SK-MEL-5 (cell line): ENCODE data around the gene RUVBL2. TPM values are rescaled to one million over a fixed set of nuclear protein-coding genes. Genes with fewer than 3 reads are reported as not detected.
A peak's percentile ranks its signal among the peaks of the same experiment; 100 is the strongest.
"Not testable (repeated sequence)": the region's sequence is repeated elsewhere in the genome, so short reads cannot be mapped to it uniquely, and the experiment has no call there.

ENCODE experiments used
- DNase-seq: peaks from one replicate; pipeline ENCODE4 v3.0.0-alpha.2; 2016; ENCODE audit warnings: low read depth, low spot score
- in situ Hi-C: cut with HindIII; loops from 2 replicates; pipeline ENCODE4 v1.10.0; 2016; ENCODE audit warnings: low sequenced_read_pairs, high pct_unique_total_duplicates, low pct_unique_long_range_greater_than_20kb
- total RNA-seq: library from RNA; depleted of rRNA; stranded (reverse); fragments of >200 nt; shearing (Covaris generic); gene quantifications from 2 replicates; pipeline ENCODE4 v1.2.3, GENCODE V29; 2014

RUVBL2 gene
- total RNA-seq, 1 experiment from 2014 or later, result 203 TPM

DNA sequence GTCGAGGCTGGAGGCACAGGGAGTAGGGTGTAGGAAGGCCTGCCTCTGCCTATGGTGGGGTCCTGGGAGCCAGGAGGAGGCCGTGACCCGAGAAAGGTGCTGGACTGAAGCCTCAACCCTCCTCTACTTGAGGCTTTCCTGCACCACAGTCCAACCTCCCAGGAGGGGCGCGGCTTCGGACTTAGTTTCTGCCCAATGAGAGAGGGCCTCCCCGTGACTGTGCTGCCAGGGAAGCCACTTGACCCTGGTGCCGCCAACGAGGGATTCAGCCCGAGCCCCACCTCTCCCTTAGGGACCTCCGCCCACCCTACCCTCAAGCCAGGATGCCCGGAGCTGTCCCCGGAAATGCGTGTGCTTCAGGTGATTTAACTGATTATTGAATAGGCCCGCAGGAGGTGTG lies 30.5 kb downstream of the RUVBL2 start, which contains the start of gene CGB3:
Gene CGB3, minus strand, starts transcription at position 101 of the 400 bp plus-strand sequence. CDS start 362 bp downstream, outside the sequence.
- DNase-seq, in situ Hi-C loops: not testable (repeated sequence)

DNA sequence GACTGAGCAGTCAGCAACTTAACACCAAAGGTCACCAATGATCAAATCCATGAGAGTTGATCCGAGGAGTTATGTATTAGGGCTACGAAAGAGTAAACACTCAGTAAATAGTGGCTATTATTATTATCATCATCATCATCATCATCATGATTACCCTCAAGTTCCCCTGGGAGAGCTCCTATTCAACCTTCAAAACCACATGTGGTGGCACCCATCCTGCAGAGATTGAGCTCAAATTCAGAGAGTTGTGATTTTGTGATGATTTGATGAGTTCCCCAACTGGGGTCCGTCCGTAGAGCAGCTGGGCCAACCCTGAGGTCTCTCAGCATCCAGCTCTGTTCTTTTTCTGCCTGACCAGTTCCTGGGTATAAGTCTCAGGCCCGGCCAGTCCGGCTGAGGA lies 31.4 kb downstream of the RUVBL2 start:
- in situ Hi-C loops, DNase-seq: not testable (repeated sequence)

DNA sequence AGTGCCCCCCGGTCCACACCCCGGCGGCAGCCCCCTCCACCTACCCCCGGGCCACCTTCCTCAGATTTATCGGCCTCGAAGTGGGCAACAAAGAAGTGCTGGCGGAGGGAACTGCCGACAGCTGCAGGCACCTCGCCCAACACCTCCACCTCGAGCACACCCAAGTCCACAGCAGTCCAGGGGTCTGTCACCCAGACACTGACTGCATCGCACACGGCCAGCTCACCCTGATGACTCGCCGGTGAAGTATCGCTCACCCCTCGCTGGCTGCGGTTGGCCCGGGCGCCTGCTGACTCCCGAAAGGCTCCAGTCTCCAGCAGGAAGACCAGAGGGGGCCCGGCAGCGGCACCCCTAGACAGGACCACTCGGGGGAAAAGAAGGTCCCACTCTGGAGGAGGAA lies 31.9 kb downstream of the RUVBL2 start:
- DNase-seq, in situ Hi-C loops: not testable (repeated sequence)

DNA sequence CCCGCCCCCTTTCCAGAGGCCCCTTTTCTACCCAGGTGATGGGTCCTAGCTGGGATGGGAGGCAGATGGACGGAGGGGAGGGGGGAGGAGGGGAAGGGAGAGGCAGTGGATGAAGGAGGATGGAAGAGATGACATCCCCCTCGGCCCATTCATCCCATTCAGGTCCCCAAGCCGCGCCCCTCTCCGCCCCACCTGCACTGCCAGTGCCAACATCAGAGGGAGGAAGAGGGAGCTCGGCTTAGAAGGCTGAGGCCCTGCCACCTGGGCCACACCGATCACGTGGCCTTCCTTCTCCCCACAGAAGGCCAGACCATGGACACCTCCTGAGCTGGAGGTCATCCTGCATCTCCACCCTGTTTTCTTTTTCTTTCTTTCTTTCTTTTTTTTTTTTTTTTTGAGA lies 35.0 kb downstream of the RUVBL2 start:
- in situ Hi-C loops, DNase-seq: not testable (repeated sequence)

DNA sequence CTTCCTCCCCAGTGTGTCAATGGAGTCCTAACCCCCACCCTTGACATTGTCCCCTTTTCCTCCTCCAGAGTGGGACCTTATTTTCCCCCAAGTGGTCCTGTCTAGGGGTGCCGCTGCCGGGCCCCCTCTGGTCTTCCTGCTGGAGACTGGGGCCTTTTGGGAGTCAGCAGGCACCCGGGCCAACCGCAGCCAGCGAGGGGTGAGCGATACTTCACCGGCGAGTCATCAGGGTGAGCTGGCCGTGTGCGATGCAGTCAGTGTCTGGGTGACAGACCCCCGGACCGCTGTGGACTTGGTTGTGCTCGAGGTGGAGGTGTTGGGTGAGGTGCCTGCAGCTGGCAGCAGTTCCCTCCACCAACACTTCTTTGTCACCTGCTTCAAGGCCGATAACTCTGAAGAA lies 36.1 kb downstream of the RUVBL2 start:
- in situ Hi-C loops, DNase-seq: not testable (repeated sequence)

DNA sequence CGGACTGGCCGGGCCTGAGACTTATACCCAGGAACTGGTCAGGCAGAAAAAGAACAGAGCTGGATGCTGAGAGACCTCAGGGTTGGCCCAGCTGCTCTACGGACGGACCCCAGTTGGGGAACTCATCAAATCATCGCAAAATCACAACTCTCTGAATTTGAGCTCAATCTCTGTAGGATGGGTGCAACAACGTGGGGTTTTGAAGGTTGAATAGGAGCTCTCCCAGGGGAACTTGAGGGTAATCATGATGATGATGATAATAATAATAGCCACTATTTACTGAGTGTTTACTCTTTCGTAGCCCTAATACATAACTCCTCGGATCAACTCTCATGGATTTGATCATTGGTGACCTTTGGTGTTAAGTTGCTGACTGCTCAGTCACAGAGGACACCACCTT lies 36.6 kb downstream of the RUVBL2 start:
- in situ Hi-C loops, DNase-seq: not testable (repeated sequence)

DNA sequence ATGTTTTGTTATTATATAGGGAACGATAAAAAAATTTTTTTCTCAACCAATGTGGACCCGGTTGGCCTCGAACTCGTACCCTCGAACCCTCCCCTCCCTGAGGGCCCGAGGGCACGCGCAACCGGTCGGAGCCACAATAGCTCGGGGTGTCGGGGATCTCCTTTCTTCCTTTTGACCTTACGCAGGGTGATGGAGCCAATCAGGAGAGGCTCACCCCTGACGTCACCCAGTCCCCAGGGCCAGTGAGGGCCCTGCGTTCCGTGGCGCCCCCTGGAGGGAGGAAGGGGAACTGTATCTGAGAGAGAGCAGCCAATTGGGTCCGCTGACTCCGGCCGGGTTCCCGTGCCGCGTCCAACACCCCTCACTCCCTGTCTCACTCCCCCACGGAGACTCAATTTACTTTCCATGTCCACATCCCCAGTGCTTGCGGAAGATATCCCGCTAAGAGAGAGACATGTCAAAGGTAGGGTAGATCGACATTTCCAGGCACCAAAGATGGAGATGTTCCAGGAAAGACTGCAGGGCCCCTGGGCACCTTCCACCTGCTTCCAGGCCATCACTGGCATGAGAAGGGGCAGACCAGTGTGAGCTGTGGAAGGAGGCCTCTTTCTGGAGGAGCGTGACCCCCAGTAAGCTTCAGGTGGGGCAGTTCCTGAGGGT lies 38.1 kb downstream of the RUVBL2 start, which contains the start of gene CGB2:
Gene CGB2, plus strand, starts transcription at position 249 of the 660 bp plus-strand sequence. Its CDS starts 206 bp downstream, at position 455.
- in situ Hi-C loops, result not testable (repeated sequence)
- peak; percentile 72 for DNase-seq

DNA sequence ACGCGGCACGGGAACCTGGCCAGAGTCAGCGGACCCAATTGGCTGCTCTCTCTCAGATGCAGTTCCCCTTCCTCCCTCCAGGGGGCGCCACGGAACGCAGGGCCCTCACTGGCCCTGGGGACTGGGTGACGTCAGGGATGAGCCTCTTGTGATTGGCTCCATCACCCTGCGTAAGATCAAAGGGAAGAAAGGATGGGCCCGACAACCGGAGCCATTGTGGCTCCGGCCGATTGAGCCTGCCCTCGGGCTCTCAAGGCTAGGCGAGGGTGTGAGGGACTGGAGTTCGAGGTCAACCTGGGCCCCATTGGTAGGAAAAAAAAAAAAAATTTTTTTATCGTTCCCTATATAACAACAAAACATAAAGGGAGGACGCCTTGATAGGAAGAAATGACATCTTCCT lies 43.1 kb downstream of the RUVBL2 start, which contains the start of gene CGB1:
Gene CGB1, minus strand, starts transcription at position 81 of the 400 bp plus-strand sequence. CDS start 184 bp downstream, outside the sequence.
- DNase-seq, result peak; percentile 84
- in situ Hi-C loops, result not testable (repeated sequence)

DNA sequence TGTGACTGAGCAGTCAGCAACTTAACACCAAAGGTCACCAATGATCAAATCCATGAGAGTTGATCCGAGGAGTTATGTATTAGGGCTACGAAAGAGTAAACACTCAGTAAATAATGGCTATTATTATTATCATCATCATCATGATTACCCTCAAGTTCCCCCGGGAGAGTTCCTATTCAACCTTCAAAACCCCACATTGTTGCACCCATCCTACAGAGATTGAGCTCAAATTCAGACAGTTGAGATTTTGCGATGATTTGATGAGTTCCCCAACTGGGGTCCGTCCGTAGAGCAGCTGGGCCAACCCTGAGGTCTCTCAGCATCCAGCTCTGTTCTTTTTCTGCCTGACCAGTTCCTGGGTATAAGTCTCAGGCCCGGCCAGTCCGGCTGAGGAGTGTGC lies 44.4 kb downstream of the RUVBL2 start:
- DNase-seq, in situ Hi-C loops: not testable (repeated sequence)

DNA sequence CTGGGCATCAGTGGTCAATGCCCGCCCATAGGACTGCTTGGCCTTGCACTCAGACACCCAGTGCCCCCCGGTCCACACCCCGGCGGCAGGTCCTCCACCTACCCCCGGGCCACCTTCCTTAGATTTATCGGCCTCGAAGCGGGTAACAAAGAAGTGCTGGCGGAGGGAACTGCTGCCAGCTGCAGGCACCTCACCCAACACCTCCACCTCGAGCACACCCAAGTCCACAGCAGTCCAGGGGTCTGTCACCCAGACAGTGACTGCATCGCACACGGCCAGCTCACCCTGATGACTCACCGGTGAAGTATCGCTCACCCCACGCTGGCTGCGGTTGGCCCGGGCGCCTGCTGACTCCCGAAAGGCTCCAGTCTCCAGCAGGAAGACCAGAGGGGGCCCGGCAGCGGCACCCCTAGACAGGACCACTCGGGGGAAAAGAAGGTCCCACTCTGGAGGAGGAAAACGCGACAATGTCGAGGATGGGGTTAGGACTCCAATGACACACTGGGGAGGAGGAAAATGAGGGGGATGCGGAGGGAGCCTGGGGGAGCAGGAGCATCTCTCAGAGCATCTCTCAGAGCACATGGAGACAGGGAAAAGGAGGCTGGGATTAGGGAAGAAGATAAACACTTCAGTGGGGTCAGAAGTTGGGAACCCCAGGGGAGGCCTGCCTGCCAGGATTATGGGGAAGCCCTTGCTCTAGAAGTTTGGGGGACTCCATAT lies 45.0 kb downstream of the RUVBL2 start:
- in situ Hi-C loops, DNase-seq: not testable (repeated sequence)

DNA sequence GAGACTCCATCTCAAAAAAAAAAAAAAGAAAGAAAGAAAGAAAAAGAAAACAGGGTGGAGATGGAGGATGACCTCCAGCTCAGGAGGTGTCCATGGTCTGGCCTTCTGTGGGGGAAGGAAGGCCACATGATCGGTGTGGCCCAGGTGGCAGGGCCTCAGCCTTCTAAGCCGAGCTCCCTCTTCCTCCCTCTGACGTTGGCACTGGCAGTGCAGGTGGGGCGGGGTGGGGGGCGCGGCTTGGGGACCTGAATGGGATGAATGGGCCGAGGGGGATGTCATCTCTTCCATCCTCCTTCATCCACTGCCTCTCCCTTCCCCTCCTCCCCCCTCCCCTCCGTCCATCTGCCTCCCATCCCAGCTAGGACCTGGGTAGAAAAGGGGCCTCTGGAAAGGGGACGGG lies 46.0 kb downstream of the RUVBL2 start:
- DNase-seq, in situ Hi-C loops: not testable (repeated sequence)

DNA sequence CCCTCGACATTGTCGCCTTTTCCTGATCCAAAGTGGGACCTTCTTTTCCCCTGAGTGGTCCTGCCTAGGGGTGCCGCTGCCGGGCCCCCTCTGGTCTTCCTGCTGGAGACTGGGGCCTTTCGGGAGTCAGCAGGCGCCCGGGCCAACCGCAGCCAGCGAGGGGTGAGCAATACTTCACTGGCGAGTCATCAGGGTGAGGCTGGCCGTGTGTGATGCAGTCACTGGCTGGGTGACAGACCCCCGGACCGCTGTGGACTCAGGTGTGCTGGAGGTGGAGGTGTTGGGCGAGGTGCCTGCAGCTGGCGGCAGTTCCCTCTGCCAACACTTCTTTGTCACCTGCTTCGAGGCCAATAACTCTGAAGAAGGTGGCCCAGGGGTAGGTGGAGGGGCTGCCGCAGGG lies 48.5 kb downstream of the RUVBL2 start:
- no peak for DNase-seq
- in situ Hi-C loops, result no loop called here

DNA sequence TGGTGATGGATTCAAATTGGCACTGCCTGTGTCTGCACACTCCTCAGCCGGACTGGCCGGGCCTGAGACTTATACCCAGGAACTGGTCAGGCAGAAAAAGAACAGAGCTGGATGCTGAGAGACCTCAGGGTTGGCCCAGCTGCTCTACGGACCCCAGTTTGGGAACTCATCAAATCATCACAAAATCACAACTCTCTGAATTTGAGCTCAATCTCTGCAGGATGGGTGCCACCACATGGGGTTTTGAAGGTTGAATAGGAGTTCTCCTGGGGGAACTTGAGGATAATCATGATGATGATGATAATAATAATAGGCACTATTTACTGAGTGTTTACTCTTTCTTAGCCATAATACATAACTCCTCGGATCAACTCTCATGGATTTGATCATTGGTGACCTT lies 49.0 kb downstream of the RUVBL2 start:
- in situ Hi-C loops, DNase-seq: not testable (repeated sequence)

DNA sequence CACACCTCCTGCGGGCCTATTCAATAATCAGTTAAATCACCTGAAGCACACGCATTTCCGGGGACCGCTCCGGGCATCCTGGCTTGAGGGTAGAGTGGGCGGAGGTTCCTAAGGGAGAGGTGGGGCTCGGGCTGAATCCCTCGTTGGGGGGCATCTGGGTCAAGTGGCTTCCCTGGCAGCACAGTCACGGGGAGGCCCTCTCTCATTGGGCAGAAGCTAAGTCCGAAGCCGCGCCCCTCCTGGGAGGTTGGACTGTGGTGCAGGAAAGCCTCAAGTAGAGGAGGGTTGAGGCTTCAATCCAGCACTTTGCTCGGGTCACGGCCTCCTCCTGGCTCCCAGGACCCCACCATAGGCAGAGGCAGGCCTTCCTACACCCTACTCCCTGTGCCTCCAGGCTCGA lies 49.9 kb downstream of the RUVBL2 start, which contains the start of gene CGB5:
Gene CGB5, plus strand, starts transcription at position 301 of the 400 bp plus-strand sequence. CDS start 362 bp downstream, outside the sequence.
- in situ Hi-C loops, DNase-seq: not testable (repeated sequence)

DNA sequence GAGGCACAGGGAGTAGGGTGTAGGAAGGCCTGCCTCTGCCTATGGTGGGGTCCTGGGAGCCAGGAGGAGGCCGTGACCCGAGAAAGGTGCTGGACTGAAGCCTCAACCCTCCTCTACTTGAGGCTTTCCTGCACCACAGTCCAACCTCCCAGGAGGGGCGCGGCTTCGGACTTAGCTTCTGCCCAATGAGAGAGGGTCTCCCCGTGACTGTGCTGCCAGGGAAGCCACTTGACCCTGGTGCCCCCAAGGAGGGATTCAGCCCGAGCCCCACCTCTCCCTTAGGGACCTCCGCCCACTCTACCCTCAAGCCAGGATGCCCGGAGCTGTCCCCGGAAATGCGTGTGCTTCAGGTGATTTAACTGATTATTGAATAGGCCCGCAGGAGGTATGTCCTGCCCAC lies 55.3 kb downstream of the RUVBL2 start, which contains the start of gene CGB8:
Gene CGB8, minus strand, starts transcription at position 101 of the 400 bp plus-strand sequence. CDS start 372 bp downstream, outside the sequence.
- in situ Hi-C loops, DNase-seq: not testable (repeated sequence)

DNA sequence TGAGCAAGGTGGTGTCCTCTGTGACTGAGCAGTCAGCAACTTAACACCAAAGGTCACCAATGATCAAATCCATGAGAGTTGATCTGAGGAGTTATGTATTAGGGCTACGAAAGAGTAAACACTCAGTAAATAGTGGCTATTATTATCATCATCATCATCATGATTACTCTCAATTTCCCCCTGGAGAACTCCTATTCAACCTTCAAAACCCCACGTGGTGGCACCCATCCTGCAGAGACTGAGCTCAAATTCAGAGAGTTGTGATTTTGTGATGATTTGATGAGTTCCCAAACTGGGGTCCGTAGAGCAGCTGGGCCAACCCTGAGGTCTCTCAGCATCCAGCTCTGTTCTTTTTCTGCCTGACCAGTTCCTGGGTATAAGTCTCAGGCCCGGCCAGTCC lies 56.1 kb downstream of the RUVBL2 start:
- in situ Hi-C loops, DNase-seq: not testable (repeated sequence)

DNA sequence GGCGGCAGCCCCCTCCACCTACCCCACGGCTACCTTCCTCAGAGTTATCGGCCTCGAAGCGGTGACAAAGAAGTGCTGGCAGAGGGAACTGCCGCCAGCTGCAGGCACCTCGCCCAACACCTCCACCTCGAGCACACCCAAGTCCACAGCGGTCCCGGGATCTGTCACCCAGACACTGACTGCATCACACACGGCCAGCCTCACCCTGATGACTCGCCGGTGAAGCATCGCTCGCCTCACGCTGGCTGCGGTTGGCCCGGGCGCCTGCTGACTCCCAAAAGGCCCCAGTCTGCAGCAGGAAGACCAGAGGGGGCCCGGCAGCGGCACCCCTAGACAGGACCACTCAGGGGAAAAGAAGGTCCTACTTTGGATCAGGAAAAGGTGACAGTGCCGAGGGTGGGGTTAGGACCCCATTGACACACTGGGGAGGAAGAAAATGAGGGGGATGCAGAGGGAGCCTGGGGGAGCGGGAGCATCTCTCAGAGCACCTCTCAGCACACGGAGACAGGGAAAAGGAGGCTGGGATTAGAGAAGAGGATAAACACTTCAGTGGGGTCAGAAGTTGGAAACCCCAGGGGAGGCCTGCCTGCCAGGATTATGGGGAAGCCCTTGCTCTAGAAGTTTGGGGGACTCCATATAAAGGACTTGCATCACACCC lies 56.8 kb downstream of the RUVBL2 start:
- in situ Hi-C loops, DNase-seq: not testable (repeated sequence)
